Testis (tissue), 2 donors: ENCODE measurements around the gene POR.

Experiments
- CTCF ChIP-seq, 3 experiments: fragments of 450-650 bp in 2 of 3; fragments of 200-600 bp in 1 of 3; sonication (generic) in 1 of 3; IDR thresholded peaks; one replicate each; pipeline ENCODE4 v1.5.1; 2016 to 2019; ENCODE audit warnings: antibody characterized with exemption in 3 of 3, mild to moderate bottlenecking in 2 of 3, moderate library complexity in 1 of 3
- POLR2A ChIP-seq: fragments of 450-650 bp; IDR thresholded peaks from one replicate; pipeline ENCODE4 v1.6.1; 2017; ENCODE audit warnings: antibody characterized with exemption, mild to moderate bottlenecking, moderate library complexity

- TF ChIP-seq CTCF (IDR thresholded peaks at IDR 0.05) (no peak), POLR2A (no peak)
Measured at GRCh38 chr7:75987805-75988567, 73.0 kb downstream of the POR start.
